HepG2 (cell line): ENCODE measurements around the gene SYNPR. TPM values are rescaled to one million over a fixed set of nuclear protein-coding genes. Genes with fewer than 3 reads are reported as not detected.

Experiments used
- ATAC-seq: fragments of 200-7000 bp; cut with Tn5 transposase; 3 replicates; pipeline ENCODE4 v1.9.1; 2020; ENCODE audit warnings: mild to moderate bottlenecking, moderate library complexity
- BruUV-seq: library from RNA; stranded (reverse); fragments of 400-500 nt; replicated peaks from 2 replicates; lab custom pipeline; 2021; lab: Mats Ljungman, UMichigan
- CTCF ChIA-PET: fragments of 300-600 bp; formaldehyde crosslinking; extraction: SDS; loops from one replicate; lab custom pipeline; 2021; ENCODE audit warnings: low total read pairs, inconsistent platforms, low intra/inter-chr PET ratio; lab: Yijun Ruan, JAX
- POLR2A ChIA-PET: fragments of 350-600 bp; sonication (Branson Sonifier 250); formaldehyde crosslinking; loops from one replicate; lab custom pipeline; 2020; ENCODE audit warnings: antibody characterized with exemption, inconsistent platforms; lab: Yijun Ruan, JAX
- DNase-seq: peaks from one replicate; pipeline ENCODE4 v3.0.0-alpha.2; 2015; ENCODE audit warnings: low spot score
- FAIRE-seq: peaks from 3 replicates; lab custom pipeline; 2011; peaks lifted over from hg19 to GRCh38; lab: Jason Lieb, UNC
- H2AFZ ChIP-seq: one replicate; pipeline ENCODE4 v1.6.1; 2011; ENCODE audit warnings: low read length, inconsistent platforms
- H3K27ac ChIP-seq: fragments of 300-600 bp; 3 replicates; pipeline ENCODE4 v1.8.0; 2011; ENCODE audit warnings: mixed run types, mild to moderate bottlenecking, mixed read lengths, low read length, inconsistent platforms; ENCODE audit not compliant: insufficient read depth; ENCODE audit errors: extremely low read length
- H3K27me3 ChIP-seq, 2 experiments: fragments of 200-600 bp in 1 of 2; 2 replicates in 1 of 2; 3 replicates in 1 of 2; pipeline versions ENCODE4 v1.6.0 to v1.8.0; 2011; ENCODE audit warnings: low read length in 2 of 2, mild to moderate bottlenecking in 2 of 2, moderate library complexity in 2 of 2, inconsistent platforms in 1 of 2; ENCODE audit not compliant: insufficient read depth in 2 of 2, control insufficient read depth in 1 of 2
- H3K36me3 ChIP-seq, 2 experiments: fragments of 200-600 bp in 1 of 2; replicated peaks in 1 of 2; 2 replicates in 1 of 2; 3 replicates in 1 of 2; pipeline versions ENCODE4 v1.5.1 to v1.8.0; 2011; ENCODE audit warnings: low read length in 2 of 2, inconsistent platforms in 1 of 2; ENCODE audit not compliant: insufficient read depth in 2 of 2, control insufficient read depth in 1 of 2
- H3K4me1 ChIP-seq: 2 replicates; pipeline ENCODE4 v1.5.1; 2012; ENCODE audit warnings: low read length, inconsistent platforms; ENCODE audit not compliant: insufficient read depth
- H3K4me2 ChIP-seq: 2 replicates; pipeline ENCODE4 v1.6.0; 2011; ENCODE audit warnings: low read depth, low read length, inconsistent platforms
- H3K4me3 ChIP-seq, 3 experiments: fragments of 200-600 bp in 1 of 3; sonication (generic), shearing (Covaris generic) in 1 of 3; replicated peaks in 1 of 3; 2 replicates each; pipeline ENCODE4 v1.5.1; 2011 to 2016; ENCODE audit warnings: low read length in 3 of 3, inconsistent platforms in 2 of 3, low read depth in 2 of 3, mild to moderate bottlenecking in 2 of 3, control low read depth in 1 of 3, mixed read lengths in 1 of 3; ENCODE audit not compliant: insufficient read depth in 1 of 3
- H3K79me2 ChIP-seq: one replicate; pipeline ENCODE4 v1.6.1; 2011; ENCODE audit warnings: low read length, inconsistent platforms; ENCODE audit not compliant: insufficient read depth
- H3K9ac ChIP-seq: 2 replicates; pipeline ENCODE4 v1.6.0; 2011; ENCODE audit warnings: mild to moderate bottlenecking, low read depth, low read length, inconsistent platforms; ENCODE audit not compliant: insufficient read depth
- H3K9me3 ChIP-seq: 2 replicates; pipeline ENCODE4 v1.5.1; 2012; ENCODE audit warnings: mild to moderate bottlenecking, low read length
- H4K20me1 ChIP-seq: 2 replicates; pipeline ENCODE4 v1.6.0; 2011; ENCODE audit warnings: inconsistent platforms, mild to moderate bottlenecking, low read length, moderate library complexity; ENCODE audit not compliant: insufficient read depth
- HNRNPH1 ChIP-seq: fragments of 200-400 bp; formaldehyde crosslinking; optimal IDR thresholded peaks from 2 replicates; pipeline ENCODE3; 2017; ENCODE audit warnings: mild to moderate bottlenecking, low read depth, low read length
- NCOA5 ChIP-seq: sonication (generic); formaldehyde crosslinking; IDR thresholded peaks from 2 replicates; pipeline ENCODE4 v1.4.0; 2020; ENCODE audit warnings: missing genetic modification reagents
- NFE2L2 ChIP-seq: fragments of 150-350 bp; IDR thresholded peaks from 2 replicates; pipeline ENCODE4 v1.6.1; 2014; ENCODE audit warnings: low read length
- NFRKB ChIP-seq: fragments of 450-650 bp; IDR thresholded peaks from 2 replicates; pipeline ENCODE4 v1.6.1; 2017
- PTBP1 ChIP-seq: fragments of 200-400 bp; formaldehyde crosslinking; IDR thresholded peaks from 2 replicates; pipeline ENCODE4 v1.6.1; 2018; ENCODE audit warnings: low read length, low read depth; ENCODE audit not compliant: poor library complexity, severe bottlenecking
- SMC3 ChIP-seq: IDR thresholded peaks from 2 replicates; pipeline ENCODE4 v1.6.1; 2011; ENCODE audit warnings: low read length, improper control_type of control experiment
- ZNF605 ChIP-seq: sonication (generic); formaldehyde crosslinking; IDR thresholded peaks from 2 replicates; pipeline ENCODE4 v1.8.0; 2022; ENCODE audit warnings: mild to moderate bottlenecking, missing genetic modification reagents
- ZNF841 ChIP-seq: sonication (generic); formaldehyde crosslinking; IDR thresholded peaks from 2 replicates; pipeline ENCODE4 v1.8.1; 2023; ENCODE audit warnings: missing genetic modification reagents, borderline replicate concordance
- ZNF878 ChIP-seq: sonication (generic); formaldehyde crosslinking; IDR thresholded peaks from 2 replicates; pipeline ENCODE4 v1.8.1; 2023; ENCODE audit warnings: mild to moderate bottlenecking, missing genetic modification reagents, moderate library complexity
- WGBS: methylation state at CpG from one replicate; pipeline ENCODE4 v1.1.6; 2017; ENCODE audit warnings: low lambda C conversion rate; 5-methylcytosine and 5-hydroxymethylcytosine counted together
- in situ Hi-C: cut with HindIII; loops from 2 replicates; pipeline ENCODE4 v1.10.0; 2017; ENCODE audit warnings: low pct_unique_long_range_greater_than_20kb; ENCODE audit not compliant: extremely low pct_ligation_motif_present
- intact Hi-C: fragments of 100-400 bp; cut with micrococcal nuclease; formaldehyde crosslinking; loops from one replicate; pipeline ENCODE4 v1.10.0; 2022; ENCODE audit not compliant: unreplicated experiment
- polyA plus RNA-seq, 8 experiments: library from polyadenylated mRNA; depleted of rRNA in 3 of 8; stranded (reverse) in 7 of 8; unstranded in 1 of 8; fragments of >200 nt; fragmentation: Illumina TruSeq in 4 of 8; extraction: Trizol in 4 of 8; gene quantifications; 2 replicates each; pipeline versions ENCODE4 v1.2.1 to v1.2.3, GENCODE V29; 2011 to 2016; ENCODE audit warnings: low read depth in 4 of 8, missing spikeins in 1 of 8, mixed read lengths in 1 of 8; ENCODE audit not compliant: insufficient read depth in 1 of 8
- total RNA-seq, 5 experiments: library from RNA; depleted of rRNA; stranded (reverse); fragments of >200 nt; fragmentation: Illumina TruSeq; extraction: Trizol; gene quantifications; 2 replicates each; pipeline ENCODE4 v1.2.3, GENCODE V29; 2016; ENCODE audit warnings: low read depth in 1 of 5
- TF ChIP-seq, protein P1 (sequence below): sonication (generic); formaldehyde crosslinking; IDR thresholded peaks from 2 replicates; pipeline ENCODE4 v1.5.0; 2020; ENCODE audit warnings: mild to moderate bottlenecking, missing genetic modification reagents
- TF ChIP-seq, protein P2 (sequence below): sonication (generic); formaldehyde crosslinking; IDR thresholded peaks from 2 replicates; pipeline ENCODE4 v1.5.1; 2020; ENCODE audit warnings: missing genetic modification reagents, mild to moderate bottlenecking, borderline replicate concordance
- TF ChIP-seq, protein P3 (sequence below): sonication (generic); formaldehyde crosslinking; IDR thresholded peaks from 2 replicates; pipeline ENCODE4 v1.9.0; 2022; ENCODE audit warnings: missing genetic modification reagents, mild to moderate bottlenecking, borderline replicate concordance
- TF ChIP-seq, protein P4 (sequence below): sonication (generic); formaldehyde crosslinking; IDR thresholded peaks from 2 replicates; pipeline ENCODE4 v1.5.0; 2020; ENCODE audit warnings: mild to moderate bottlenecking, missing genetic modification reagents
- TF ChIP-seq, protein P5 (sequence below): sonication (generic); formaldehyde crosslinking; IDR thresholded peaks from 2 replicates; pipeline ENCODE4 v1.8.0; 2022; ENCODE audit warnings: mild to moderate bottlenecking, missing genetic modification reagents; ENCODE audit not compliant: insufficient replicate concordance

SYNPR gene
- total and polyA plus RNA-seq, 2 of the 13 experiments (the other 11 are each of a cell fraction or from before 2014, with no cell fraction given), result 0.04 TPM; not detected in 1

DNA sequence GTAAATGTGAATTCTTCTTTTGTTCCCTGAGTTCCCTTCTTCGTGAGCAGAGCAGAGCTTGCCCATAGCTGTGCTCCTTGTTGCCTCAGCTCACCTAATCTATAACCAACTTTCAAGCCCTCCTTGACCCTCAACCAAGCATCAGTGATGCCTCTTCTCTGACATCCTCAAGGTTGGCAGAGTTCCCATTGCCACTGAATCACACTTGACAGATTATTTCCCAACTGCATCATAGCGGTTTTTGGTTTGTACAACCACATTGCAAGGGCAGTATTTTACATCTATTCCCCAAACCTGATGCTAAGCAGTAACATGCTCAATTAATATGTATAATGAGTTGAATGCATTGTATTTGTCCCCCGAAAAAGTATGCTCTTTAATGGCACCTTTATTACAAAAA is 241.3 kb downstream of the SYNPR start:
- no peak for FAIRE-seq
- TF ChIP-seq ZNF605 (CRISPR knock-in tag), result no peak
- no peak for TF ChIP-seq PTBP1
- TF ChIP-seq, protein P1, sequence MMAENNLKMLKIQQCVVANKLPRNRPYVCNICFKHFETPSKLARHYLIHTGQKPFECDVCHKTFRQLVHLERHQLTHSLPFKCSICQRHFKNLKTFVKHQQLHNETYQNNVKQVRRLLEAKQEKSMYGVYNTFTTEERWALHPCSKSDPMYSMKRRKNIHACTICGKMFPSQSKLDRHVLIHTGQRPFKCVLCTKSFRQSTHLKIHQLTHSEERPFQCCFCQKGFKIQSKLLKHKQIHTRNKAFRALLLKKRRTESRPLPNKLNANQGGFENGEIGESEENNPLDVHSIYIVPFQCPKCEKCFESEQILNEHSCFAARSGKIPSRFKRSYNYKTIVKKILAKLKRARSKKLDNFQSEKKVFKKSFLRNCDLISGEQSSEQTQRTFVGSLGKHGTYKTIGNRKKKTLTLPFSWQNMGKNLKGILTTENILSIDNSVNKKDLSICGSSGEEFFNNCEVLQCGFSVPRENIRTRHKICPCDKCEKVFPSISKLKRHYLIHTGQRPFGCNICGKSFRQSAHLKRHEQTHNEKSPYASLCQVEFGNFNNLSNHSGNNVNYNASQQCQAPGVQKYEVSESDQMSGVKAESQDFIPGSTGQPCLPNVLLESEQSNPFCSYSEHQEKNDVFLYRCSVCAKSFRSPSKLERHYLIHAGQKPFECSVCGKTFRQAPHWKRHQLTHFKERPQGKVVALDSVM (CRISPR knock-in tag), result no peak
- no peak for TF ChIP-seq ZNF841 (CRISPR knock-in tag)
- TF ChIP-seq NFRKB, result no peak
- TF ChIP-seq, protein P2, sequence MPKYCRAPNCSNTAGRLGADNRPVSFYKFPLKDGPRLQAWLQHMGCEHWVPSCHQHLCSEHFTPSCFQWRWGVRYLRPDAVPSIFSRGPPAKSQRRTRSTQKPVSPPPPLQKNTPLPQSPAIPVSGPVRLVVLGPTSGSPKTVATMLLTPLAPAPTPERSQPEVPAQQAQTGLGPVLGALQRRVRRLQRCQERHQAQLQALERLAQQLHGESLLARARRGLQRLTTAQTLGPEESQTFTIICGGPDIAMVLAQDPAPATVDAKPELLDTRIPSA (CRISPR knock-in tag), result no peak
- TF ChIP-seq NFE2L2, result no peak
- no peak for TF ChIP-seq NCOA5
- TF ChIP-seq, protein P3, sequence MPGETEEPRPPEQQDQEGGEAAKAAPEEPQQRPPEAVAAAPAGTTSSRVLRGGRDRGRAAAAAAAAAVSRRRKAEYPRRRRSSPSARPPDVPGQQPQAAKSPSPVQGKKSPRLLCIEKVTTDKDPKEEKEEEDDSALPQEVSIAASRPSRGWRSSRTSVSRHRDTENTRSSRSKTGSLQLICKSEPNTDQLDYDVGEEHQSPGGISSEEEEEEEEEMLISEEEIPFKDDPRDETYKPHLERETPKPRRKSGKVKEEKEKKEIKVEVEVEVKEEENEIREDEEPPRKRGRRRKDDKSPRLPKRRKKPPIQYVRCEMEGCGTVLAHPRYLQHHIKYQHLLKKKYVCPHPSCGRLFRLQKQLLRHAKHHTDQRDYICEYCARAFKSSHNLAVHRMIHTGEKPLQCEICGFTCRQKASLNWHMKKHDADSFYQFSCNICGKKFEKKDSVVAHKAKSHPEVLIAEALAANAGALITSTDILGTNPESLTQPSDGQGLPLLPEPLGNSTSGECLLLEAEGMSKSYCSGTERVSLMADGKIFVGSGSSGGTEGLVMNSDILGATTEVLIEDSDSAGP, result no peak
- no peak for TF ChIP-seq ZNF878
- TF ChIP-seq, protein P4, sequence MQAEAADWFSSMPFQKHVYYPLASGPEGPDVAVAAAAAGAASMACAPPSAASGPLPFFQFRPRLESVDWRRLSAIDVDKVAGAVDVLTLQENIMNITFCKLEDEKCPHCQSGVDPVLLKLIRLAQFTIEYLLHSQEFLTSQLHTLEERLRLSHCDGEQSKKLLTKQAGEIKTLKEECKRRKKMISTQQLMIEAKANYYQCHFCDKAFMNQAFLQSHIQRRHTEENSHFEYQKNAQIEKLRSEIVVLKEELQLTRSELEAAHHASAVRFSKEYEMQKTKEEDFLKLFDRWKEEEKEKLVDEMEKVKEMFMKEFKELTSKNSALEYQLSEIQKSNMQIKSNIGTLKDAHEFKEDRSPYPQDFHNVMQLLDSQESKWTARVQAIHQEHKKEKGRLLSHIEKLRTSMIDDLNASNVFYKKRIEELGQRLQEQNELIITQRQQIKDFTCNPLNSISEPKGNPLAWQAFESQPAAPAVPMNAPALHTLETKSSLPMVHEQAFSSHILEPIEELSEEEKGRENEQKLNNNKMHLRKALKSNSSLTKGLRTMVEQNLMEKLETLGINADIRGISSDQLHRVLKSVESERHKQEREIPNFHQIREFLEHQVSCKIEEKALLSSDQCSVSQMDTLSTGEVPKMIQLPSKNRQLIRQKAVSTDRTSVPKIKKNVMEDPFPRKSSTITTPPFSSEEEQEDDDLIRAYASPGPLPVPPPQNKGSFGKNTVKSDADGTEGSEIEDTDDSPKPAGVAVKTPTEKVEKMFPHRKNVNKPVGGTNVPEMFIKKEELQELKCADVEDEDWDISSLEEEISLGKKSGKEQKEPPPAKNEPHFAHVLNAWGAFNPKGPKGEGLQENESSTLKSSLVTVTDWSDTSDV (CRISPR knock-in tag), result no peak
- TF ChIP-seq, protein P5, sequence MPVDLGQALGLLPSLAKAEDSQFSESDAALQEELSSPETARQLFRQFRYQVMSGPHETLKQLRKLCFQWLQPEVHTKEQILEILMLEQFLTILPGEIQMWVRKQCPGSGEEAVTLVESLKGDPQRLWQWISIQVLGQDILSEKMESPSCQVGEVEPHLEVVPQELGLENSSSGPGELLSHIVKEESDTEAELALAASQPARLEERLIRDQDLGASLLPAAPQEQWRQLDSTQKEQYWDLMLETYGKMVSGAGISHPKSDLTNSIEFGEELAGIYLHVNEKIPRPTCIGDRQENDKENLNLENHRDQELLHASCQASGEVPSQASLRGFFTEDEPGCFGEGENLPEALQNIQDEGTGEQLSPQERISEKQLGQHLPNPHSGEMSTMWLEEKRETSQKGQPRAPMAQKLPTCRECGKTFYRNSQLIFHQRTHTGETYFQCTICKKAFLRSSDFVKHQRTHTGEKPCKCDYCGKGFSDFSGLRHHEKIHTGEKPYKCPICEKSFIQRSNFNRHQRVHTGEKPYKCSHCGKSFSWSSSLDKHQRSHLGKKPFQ (CRISPR knock-in tag), result no peak
- no peak for TF ChIP-seq SMC3
- no peak for TF ChIP-seq HNRNPH1
- TF ChIP-seq, all 625 proteins: peak for 0
- no peak for DNase-seq
- in situ Hi-C loops (no loop called here), intact Hi-C loops (no loop called here)
- Histone ChIP-seq H3K79me2 (no peaks in the 10 kb centered on the region), H2AFZ (no peak overlapping the region), H3K36me3 (no peaks in the 10 kb centered on the region), H3K27me3 (no peaks in the 10 kb centered on the region), H3K9ac (no peak overlapping the region), H3K4me2 (no peak overlapping the region), H3K4me1 (no peaks in the 10 kb centered on the region), H4K20me1 (no peaks in the 10 kb centered on the region), H3K27ac (no peak overlapping the region), H3K4me3 (no peak overlapping the region), H3K9me3 (no peaks in the 10 kb centered on the region)
- POLR2A ChIA-PET, result no interaction called here
- WGBS, result 10% methylated on average over 3 of the region's 3 CpGs
- CTCF ChIA-PET, result no interaction called here
- ATAC-seq, result no peak
- no TSS peak for BruUV-seq
